Activated CD8-positive, alpha-beta memory T cell treated with anti-CD3 and anti-CD28 coated beads, Interleukin-2, amount 50 U/mL, for 4 hours (primary cell): ENCODE results near the gene NANOS2.

ENCODE experiments used
- DNase-seq: peaks from one replicate; pipeline ENCODE4 v3.0.0-alpha.2; 2020

NANOS2 gene

DNA sequence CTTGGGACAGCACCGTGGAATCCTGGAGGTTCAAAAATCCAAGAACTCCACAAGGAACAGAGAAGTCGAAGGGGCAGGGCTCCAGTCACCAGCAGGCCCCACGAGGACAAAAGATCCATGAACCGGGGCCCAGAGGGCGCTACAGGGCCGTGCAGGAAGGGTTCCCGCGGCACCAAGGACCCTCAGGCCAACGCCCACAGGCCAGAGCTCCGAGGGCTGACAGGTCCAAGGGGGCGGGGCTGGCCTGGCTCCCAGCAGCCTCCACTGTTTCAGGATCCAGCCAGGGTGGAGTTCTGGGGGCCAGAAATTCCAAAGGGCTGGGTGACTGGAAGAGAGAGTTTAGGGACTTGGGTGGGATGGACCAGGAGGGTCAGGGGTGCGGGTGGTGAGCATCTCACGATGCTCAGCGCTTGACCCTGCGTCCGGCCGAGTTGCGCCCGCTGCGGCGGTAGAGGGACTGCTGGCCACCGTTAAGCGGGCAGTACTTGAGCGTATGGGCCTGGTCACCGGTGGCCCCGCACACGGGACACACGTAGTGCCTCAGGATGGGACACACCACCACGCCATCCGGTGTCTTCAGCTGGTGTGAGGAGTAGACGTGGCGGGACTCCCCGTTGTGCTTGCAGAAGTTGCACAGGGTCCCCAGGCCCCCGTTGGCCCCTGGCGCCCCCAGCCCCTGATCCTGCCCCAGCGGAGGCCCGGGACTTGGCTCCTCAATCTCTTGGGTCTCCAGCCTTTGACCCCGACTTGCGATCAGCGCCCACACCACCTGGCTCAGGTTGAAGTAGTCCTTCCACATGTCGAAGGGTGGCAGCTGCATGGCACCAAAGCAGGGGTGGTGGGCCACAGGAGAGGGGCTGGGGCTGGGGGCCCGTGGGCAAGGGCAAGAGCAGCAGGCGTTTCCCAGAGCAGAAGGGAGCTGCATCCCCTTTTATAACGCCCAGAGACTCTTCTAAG is at the start of gene NANOS2:
NANOS2 (minus strand) TSS at position 905 of the 957 bp plus-strand sequence; CDS start at position 820, 85 bp downstream.
- no peak for DNase-seq

DNA sequence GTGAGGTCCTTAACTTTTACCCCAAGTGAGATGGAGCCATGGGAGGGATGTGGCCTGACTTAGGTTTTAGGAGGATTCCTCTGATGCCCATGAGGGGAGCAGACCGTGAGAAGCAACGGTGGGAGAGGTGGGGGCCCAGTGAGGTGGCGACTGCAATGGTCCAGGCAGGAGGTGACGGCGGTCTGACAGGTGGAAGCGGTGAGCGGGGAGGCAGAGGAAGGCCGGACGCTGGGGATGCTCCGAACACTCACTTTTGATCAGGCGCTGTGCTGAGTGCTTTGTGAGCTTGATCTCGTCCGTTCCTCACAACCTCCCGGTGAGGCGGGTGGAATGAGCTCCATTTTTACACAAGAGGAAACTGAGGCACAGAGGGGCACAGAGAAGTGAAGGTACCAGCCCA is 47.4 kb upstream of the NANOS2 start:
- DNase-seq: no peak

DNA sequence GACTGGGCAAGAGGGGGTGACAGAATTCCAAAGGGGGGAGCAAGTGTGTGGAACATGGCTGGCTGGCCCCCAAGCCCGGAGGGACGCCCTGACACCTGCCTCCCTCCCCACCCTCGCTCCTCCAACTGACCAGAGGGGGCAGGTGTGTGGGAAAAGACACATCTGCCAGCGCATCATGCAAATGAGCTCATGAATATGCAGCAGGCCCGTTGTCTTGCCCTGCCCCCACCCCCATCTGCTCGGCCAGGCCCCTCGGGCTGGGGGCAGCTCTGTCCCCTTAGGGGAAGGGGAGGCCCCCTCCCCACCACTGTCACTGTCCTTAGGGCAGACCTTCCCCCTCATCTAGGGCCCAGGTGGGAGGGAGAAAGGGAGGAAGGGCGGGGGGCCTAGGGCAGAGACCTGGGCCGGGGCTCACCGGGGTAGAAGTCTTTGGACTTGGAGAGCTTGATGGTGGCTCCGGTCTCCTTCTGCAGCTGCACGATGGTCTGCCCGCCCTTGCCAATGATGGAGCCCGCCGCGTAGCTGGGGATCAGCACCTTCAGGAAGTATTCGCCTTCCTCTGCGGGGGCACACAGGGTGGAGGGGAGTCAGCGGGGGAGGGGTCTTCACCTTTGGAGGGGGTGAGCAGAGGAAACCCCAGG is 46.1 kb upstream of the NANOS2 start:
- DNase-seq: no peak

- no peak for DNase-seq
Observed at GRCh38 chr19:45959517-45960025, 45.0 kb upstream of the NANOS2 start.

- DNase-seq: no peak
Observed at GRCh38 chr19:45958769-45959516, 44.4 kb upstream of the NANOS2 start.

DNA sequence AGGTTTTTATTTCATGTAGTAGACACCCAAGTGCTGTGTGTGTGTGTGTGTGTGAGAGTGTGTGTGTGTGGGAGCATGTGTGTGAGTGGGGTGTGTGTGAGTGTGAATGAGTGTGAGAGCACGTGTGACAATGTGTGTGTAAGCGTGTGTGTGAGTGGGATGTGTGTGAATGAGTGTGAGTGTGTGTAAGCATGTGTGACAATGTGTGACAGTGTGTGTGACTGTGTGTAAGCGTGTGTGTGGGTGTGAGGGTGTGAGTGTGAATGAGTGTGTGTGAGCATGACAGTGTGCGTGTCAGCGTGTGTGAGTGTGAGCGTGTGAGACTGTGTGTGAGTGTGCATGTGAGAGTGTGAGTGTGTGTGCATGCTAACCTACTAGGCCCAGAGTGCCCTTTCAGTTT is 43.7 kb upstream of the NANOS2 start:
- DNase-seq: no peak

GRCh38 chr19:45955905-45956608 is 41.5 kb upstream of the NANOS2 start:
- no peak for DNase-seq

GRCh38 chr19:45954156-45954555 is 39.6 kb upstream of the NANOS2 start:
- no peak for DNase-seq

GRCh38 chr19:45953676-45954075 is 39.1 kb upstream of the NANOS2 start:
- no peak for DNase-seq

DNA sequence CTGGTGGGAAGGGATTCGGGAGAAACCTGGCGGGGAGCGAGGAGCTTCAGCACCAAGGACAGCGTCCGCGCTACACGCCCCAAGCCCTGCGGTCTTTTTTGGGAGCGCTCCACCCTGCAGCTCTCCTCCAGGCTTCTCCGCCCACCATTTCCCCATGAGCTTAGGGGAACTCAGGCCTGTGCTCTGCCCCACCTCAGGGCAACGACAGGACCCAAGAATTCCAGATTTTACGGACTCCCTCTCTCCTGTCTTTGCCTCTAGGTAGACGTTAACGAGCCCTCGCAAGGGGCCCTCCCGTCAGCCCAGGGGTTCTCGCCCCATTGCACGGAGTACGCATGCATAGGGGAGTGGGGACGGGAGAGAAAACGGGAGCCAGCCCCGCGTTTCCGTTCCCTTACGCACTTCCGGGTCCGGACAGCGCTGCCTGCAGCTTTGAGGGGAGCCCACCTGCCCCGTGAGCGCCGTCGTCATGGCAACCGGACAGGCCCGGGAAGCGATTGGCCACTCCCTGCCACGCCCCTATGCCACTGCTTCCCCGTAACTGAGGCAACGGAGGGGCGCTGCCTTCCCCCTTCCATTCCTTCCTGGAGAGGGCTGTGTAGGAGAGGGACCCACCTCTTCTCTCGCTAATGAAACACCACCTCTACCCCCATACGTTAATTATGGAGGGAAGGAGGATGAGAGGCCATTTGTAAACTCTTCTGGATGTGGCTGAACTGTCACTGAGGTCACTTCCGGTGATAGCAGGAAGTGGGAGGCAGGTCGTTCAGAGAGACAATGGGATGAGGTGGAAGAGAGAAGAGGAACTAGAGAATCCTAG is 38.3 kb upstream of the NANOS2 start:
- peak; percentile 36 for DNase-seq

- no peak for DNase-seq
Observed at GRCh38 chr19:45952341-45952685, 37.7 kb upstream of the NANOS2 start.

GRCh38 chr19:45947926-45948325 is 33.3 kb upstream of the NANOS2 start:
- no peak for DNase-seq

DNA sequence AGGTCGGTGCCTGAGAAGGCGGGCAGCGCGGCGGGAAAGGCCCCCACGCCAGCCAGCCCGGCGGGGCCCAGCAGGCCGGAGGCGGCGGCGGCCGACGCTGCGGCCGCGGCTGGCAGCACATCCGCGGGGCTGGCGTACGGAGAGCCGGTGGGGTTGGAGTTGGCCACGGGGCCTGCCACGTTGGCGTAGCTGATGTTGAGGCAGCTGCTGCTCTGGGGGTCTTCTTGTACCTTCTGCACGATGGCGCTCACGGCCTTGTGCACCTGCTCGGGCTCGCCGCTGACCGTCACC is 25.9 kb upstream of the NANOS2 start:
- no peak for DNase-seq

GRCh38 chr19:45939792-45940514 is 25.4 kb upstream of the NANOS2 start:
- DNase-seq: no peak

- no peak for DNase-seq
Observed at GRCh38 chr19:45938733-45939319, 24.2 kb upstream of the NANOS2 start.

GRCh38 chr19:45935267-45935666 is 20.7 kb upstream of the NANOS2 start:
- DNase-seq: no peak

- no peak for DNase-seq
Observed at GRCh38 chr19:45934551-45935230, 20.1 kb upstream of the NANOS2 start.

- no peak for DNase-seq
Observed at GRCh38 chr19:45933759-45934158, 19.2 kb upstream of the NANOS2 start.

GRCh38 chr19:45931055-45931454 is 16.5 kb upstream of the NANOS2 start:
- DNase-seq: no peak

DNA sequence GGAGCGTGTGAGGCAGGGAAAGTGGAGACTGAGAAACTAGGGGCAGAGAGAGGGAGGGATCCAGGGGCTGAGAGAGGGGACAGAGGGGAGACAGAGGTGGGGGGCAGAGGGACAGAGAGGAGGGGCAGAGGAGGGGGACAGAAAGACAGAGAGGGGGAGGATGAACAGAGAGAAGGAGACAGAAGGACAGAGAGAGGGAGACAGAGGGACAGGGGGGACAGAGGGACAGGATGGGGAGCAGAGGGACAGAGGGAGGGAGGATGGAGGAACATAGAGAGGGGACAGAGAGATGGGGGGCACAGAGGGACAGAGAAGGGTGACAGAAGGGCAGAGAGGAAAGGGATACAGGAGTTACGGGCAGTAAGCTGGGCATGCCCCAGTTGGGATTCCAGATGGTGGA is 14.7 kb upstream of the NANOS2 start:
- DNase-seq: no peak
